ENCODE measurements around the gene OSCP1.

The OSCP1 gene

GRCh38 chr1:36443297-36443696 lies 7.0 kb downstream of the OSCP1 start:
- no peak for DNase-seq

GRCh38 chr1:36442337-36442736 lies 7.9 kb downstream of the OSCP1 start:
- DNase-seq = no peak

- DNase-seq = no peak
Measured at GRCh38 chr1:36440646-36441045, 9.6 kb downstream of the OSCP1 start.

- DNase-seq = no peak
Measured at GRCh38 chr1:36440044-36440443, 10.2 kb downstream of the OSCP1 start.

- no peak for DNase-seq
Measured at GRCh38 chr1:36438715-36439114, 11.5 kb downstream of the OSCP1 start.

GRCh38 chr1:36436821-36437220 lies 13.4 kb downstream of the OSCP1 start:
- no peak for DNase-seq

- DNase-seq = no peak
Measured at GRCh38 chr1:36433102-36433501, 17.1 kb downstream of the OSCP1 start.

- no peak for DNase-seq
Measured at GRCh38 chr1:36432616-36433015, 17.6 kb downstream of the OSCP1 start.

GRCh38 chr1:36425791-36426190 lies 24.5 kb downstream of the OSCP1 start:
- DNase-seq = no peak

- no peak for DNase-seq
Measured at GRCh38 chr1:36421649-36422048, 28.6 kb downstream of the OSCP1 start.

- DNase-seq = peak; percentile 49
Measured at GRCh38 chr1:36420836-36421317, 29.4 kb downstream of the OSCP1 start.

- DNase-seq = no peak
Measured at GRCh38 chr1:36420409-36420808, 29.8 kb downstream of the OSCP1 start.

GRCh38 chr1:36419569-36419968 lies 30.7 kb downstream of the OSCP1 start:
- DNase-seq = no peak

- DNase-seq = no peak
Measured at GRCh38 chr1:36419140-36419539, 31.1 kb downstream of the OSCP1 start.

- no peak for DNase-seq
Measured at GRCh38 chr1:36417931-36418330, 32.3 kb downstream of the OSCP1 start.

GRCh38 chr1:36415661-36416326 lies 34.5 kb downstream of the OSCP1 start:
- DNase-seq = no peak

- no peak for DNase-seq
Measured at GRCh38 chr1:36414384-36414783, 35.9 kb downstream of the OSCP1 start.

GRCh38 chr1:36411674-36412648 lies 38.3 kb downstream of the OSCP1 start:
- DNase-seq = no peak

GRCh38 chr1:36408479-36408878 lies 41.8 kb downstream of the OSCP1 start:
- no peak for DNase-seq

GRCh38 chr1:36406440-36406839 lies 43.8 kb downstream of the OSCP1 start:
- DNase-seq = no peak

- no peak for DNase-seq
Measured at GRCh38 chr1:36402504-36402890, 47.8 kb downstream of the OSCP1 start.

GRCh38 chr1:36401602-36402503 lies 48.4 kb downstream of the OSCP1 start:
- DNase-seq = no peak
